ENCODE data around the gene ZDHHC6.
A peak's percentile ranks its signal among the peaks of the same experiment; 100 is the strongest.

DNA sequence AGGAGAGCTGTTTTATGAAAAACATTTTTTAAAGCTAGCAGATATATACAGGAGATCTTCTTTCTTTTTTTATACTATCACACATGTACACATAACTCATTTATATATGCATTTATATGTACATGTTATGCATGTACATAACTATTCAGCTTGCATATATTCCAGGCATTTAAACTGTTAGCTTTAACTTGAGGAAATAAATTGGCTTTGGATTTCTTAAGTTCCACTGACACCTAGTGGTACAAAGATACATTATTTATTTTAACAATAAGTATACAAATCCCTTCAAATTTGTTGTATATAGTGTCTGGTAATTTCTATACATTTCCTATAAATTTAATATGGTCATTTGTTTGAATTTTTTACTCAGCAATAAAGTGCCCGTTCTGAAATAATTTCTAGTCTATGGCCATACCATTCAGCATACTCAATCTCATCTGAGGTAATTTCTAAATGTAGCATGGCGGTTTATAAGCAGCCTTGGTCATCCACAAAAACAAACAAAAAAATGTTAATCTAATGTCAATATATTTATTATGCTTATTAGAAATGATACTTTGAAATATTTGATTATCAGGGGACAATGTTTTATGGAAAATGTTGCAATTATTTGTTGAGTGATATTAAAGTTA lies 11.6 kb downstream of the ZDHHC6 start:
- peak in 4 of 6 experiments; percentile 25 to 51 (median 44) for TF ChIP-seq CTCF (IDR thresholded peaks at IDR 0.05)
- TF ChIP-seq POLR2A (IDR thresholded peaks at IDR 0.05): no peak
